MM.1S (cell line): Measurements from ENCODE around the gene SLC25A41.

Experiments used
- DNase-seq: peaks from one replicate; pipeline ENCODE4 v3.0.0-alpha.2; 2015
- H2AFZ ChIP-seq: fragments of 300-600 bp; sonication (generic); 2 replicates; pipeline ENCODE4 v1.6.0; 2016; ENCODE audit warnings: antibody characterized with exemption, low read length
- H3F3A ChIP-seq: fragments of 300-600 bp; sonication (generic); 2 replicates; pipeline ENCODE4 v1.6.1; 2016; ENCODE audit warnings: mild to moderate bottlenecking, antibody characterized with exemption, low read length, moderate library complexity, mixed read lengths; ENCODE audit not compliant: insufficient read depth
- H3K27ac ChIP-seq: fragments of 300-600 bp; sonication (generic); 2 replicates; pipeline ENCODE4 v1.5.1; 2016; ENCODE audit warnings: mild to moderate bottlenecking, low read length
- H3K27me3 ChIP-seq: fragments of 300-600 bp; sonication (generic); replicated peaks from 2 replicates; pipeline ENCODE4 v1.6.0; 2016; ENCODE audit warnings: low read length; ENCODE audit not compliant: insufficient read depth
- H3K36me3 ChIP-seq: fragments of 300-600 bp; sonication (generic); replicated peaks from 2 replicates; pipeline ENCODE4 v1.6.1; 2016; ENCODE audit warnings: mild to moderate bottlenecking, low read length, mixed read lengths; ENCODE audit not compliant: insufficient read depth
- H3K4me1 ChIP-seq: fragments of 300-600 bp; sonication (generic); 2 replicates; pipeline ENCODE4 v1.6.1; 2016; ENCODE audit warnings: low read length, mixed read lengths
- H3K4me2 ChIP-seq: fragments of 300-600 bp; sonication (generic); 2 replicates; pipeline ENCODE4 v1.6.0; 2016; ENCODE audit warnings: low read depth, low read length
- H3K4me3 ChIP-seq: fragments of 300-600 bp; sonication (generic); 2 replicates; pipeline ENCODE4 v1.5.1; 2016; ENCODE audit warnings: low read length, mixed read lengths
- H3K79me2 ChIP-seq: fragments of 300-600 bp; sonication (generic); 2 replicates; pipeline ENCODE4 v1.6.1; 2016; ENCODE audit warnings: mixed run types, low read length, mixed read lengths
- H3K9ac ChIP-seq: fragments of 300-600 bp; sonication (generic); 2 replicates; pipeline ENCODE4 v1.6.1; 2016; ENCODE audit warnings: low read length, mixed read lengths
- H3K9me2 ChIP-seq: fragments of 300-600 bp; sonication (generic); replicated peaks from 2 replicates; pipeline ENCODE4 v1.6.1; 2016; ENCODE audit warnings: mild to moderate bottlenecking, low read length, mixed read lengths; ENCODE audit not compliant: insufficient read depth
- H3K9me3 ChIP-seq: fragments of 300-600 bp; sonication (generic); replicated peaks from 2 replicates; pipeline ENCODE4 v1.6.1; 2016; ENCODE audit warnings: mild to moderate bottlenecking, low read length, mixed read lengths; ENCODE audit not compliant: insufficient read depth
- H4K20me1 ChIP-seq: fragments of 300-600 bp; sonication (generic); 2 replicates; pipeline ENCODE4 v1.6.1; 2016; ENCODE audit warnings: mild to moderate bottlenecking, low read length, moderate library complexity, mixed read lengths; ENCODE audit not compliant: insufficient read depth
- EZH2 ChIP-seq: fragments of 300-600 bp; sonication (generic); optimal IDR thresholded peaks from 2 replicates; pipeline ENCODE3; 2017; ENCODE audit warnings: low read depth, mild to moderate bottlenecking, antibody characterized with exemption, low read length, mixed read lengths
- EZH2phosphoT487 ChIP-seq: fragments of 300-600 bp; sonication (generic); IDR thresholded peaks from 2 replicates; pipeline ENCODE4 v1.6.1; 2018; ENCODE audit warnings: antibody characterized with exemption, low read length
- TF ChIP-seq, protein P1 (sequence below): fragments of 300-600 bp; sonication (generic); IDR thresholded peaks from 2 replicates; pipeline ENCODE4 v1.5.1; 2016; ENCODE audit warnings: antibody characterized with exemption, low read length, mixed read lengths

The SLC25A41 gene

DNA sequence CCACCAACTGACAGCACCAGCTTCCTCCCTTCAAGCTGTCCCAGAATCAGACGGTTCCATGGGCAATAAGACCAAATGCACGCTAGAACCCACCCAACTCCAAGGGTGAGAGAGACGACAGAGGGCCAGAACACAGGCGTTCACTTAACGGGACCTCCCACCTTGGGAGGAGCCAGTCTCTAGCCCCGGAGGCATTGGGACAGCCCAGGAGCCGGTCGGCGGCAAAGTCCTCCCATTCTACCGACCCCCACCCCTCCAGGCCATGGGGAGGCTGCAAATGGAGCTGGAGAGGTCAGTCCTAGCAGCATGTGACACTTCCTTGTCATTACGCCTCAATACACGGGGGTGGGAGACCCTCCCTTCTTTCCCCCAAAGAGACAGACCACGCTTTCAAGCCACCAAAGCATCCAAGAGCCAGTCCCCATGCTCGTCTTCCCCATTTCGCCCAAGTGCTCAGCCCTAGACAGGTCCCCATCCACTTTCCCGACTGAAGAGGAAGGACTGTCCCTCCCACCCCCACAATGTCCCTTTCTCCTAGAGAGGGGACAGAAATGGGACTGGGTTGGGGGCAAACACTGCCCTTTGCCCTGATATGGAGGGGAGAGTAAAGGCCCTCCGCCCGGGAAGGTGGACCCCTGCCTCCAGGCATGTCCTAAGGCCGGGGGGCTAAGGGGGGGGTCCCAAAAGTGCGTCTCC, 9.9 kb downstream of the SLC25A41 start:
- Histone ChIP-seq H3K79me2 (peaks cover 55% of the 10 kb centered on the region), H3K27me3 (no peaks in the 10 kb centered on the region), H3K9me2 (no peaks in the 10 kb centered on the region), H3K9me3 (no peaks in the 10 kb centered on the region), H3K4me2 (peak overlapping the region; percentile 89), H3K4me3 (peak overlapping the region; percentile 94), H3K27ac (no peak overlapping the region; the same call in 1 of the 2 replicates), H3K4me1 (peaks cover 10% of the 10 kb centered on the region), H3K36me3 (peaks cover 25% of the 10 kb centered on the region), H4K20me1 (peaks cover 42% of the 10 kb centered on the region), H2AFZ (no peak overlapping the region), H3F3A (no peaks in the 10 kb centered on the region), H3K9ac (peak overlapping the region; percentile 89)
- DNase-seq, result peak; percentile 55
- no peak for TF ChIP-seq EZH2phosphoT487
- TF ChIP-seq EZH2, result no peak
- TF ChIP-seq, protein P1, sequence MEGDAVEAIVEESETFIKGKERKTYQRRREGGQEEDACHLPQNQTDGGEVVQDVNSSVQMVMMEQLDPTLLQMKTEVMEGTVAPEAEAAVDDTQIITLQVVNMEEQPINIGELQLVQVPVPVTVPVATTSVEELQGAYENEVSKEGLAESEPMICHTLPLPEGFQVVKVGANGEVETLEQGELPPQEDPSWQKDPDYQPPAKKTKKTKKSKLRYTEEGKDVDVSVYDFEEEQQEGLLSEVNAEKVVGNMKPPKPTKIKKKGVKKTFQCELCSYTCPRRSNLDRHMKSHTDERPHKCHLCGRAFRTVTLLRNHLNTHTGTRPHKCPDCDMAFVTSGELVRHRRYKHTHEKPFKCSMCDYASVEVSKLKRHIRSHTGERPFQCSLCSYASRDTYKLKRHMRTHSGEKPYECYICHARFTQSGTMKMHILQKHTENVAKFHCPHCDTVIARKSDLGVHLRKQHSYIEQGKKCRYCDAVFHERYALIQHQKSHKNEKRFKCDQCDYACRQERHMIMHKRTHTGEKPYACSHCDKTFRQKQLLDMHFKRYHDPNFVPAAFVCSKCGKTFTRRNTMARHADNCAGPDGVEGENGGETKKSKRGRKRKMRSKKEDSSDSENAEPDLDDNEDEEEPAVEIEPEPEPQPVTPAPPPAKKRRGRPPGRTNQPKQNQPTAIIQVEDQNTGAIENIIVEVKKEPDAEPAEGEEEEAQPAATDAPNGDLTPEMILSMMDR, result no peak

DNA sequence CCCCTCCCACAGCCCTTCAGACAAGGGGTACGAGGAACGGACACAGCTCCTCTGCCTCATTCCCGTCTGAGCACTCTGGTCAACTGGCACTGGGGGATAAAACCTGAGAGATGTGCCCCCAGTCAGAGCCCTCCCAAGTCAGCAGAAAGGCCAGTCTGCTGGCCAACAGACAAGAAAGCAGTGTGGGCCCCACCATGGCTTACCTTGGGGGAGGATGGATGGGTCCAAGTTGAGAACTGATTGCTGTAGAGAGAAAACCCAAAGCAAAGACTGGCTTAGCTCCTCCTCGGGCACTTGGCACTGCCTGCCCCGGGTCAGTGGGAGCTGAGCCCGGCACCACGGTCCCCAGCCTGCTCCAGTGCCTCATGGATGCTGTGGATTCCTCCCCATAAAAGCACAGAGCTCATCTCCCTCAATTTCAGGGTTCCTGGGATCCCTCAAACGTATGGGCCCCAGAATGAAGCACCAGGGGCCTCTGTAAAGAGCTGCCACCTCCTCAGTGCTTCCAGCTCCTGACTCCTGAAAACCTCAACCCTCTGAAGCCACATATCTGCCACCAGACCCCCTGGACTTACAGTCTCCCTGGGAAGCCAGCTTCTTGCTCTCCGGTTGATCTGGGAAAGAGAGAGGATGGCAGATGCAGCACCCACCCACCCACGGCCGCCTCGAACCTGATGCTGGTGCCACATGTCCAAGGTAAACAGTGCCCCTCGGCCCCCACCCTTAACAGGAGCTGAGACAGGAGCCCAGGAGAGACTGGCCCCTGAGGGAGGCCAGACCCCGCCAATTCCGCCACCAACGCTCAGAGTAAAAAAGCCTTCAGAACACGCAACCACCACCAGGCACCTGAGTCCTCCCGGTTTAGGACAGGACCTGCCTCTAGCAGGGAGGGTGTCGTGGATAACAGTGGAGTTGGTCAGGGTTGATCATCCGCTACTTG, 12.2 kb downstream of the SLC25A41 start:
- peaks cover 42% of the 10 kb centered on the region for H3K36me3 ChIP-seq
- no peak overlapping the region for H3K27ac ChIP-seq
- TF ChIP-seq EZH2phosphoT487 (no peak), EZH2 (no peak)
- TF ChIP-seq, protein P1, result no peak
- peaks cover 47% of the 10 kb centered on the region for H4K20me1 ChIP-seq
- H3F3A ChIP-seq, result no peaks in the 10 kb centered on the region
- no peaks in the 10 kb centered on the region for H3K27me3 ChIP-seq
- H3K4me3 ChIP-seq, result no peak overlapping the region
- no peaks in the 10 kb centered on the region for H3K9me2 ChIP-seq
- H3K9me3 ChIP-seq, result no peaks in the 10 kb centered on the region
- no peak overlapping the region for H3K9ac ChIP-seq
- no peak for DNase-seq
- no peak overlapping the region for H2AFZ ChIP-seq
- H3K4me2 ChIP-seq, result no peak overlapping the region
- H3K79me2 ChIP-seq, result peaks cover 71% of the 10 kb centered on the region
- H3K4me1 ChIP-seq, result peaks cover 10% of the 10 kb centered on the region

DNA sequence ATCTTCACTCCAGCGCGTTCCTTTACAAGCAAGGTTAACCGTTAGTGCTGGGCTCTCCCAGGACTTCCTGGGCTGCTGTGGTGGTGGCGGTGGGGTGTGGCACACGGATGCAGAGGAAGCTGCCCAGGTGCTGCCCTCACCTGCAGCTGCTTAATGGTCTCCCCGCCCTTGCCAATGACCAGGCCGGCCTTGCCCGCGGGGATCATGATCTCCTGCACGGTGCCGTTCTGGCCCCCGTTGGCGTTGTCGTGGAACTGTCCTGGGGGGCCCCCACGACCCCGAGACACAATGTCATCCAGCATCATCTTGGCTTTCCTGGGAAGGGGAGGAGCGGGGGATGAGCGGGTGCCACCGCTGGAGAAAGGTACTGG, 15.0 kb downstream of the SLC25A41 start:
- H4K20me1 ChIP-seq, result peaks cover 43% of the 10 kb centered on the region
- H3K27ac ChIP-seq, result no peak overlapping the region
- TF ChIP-seq EZH2phosphoT487 (no peak), EZH2 (no peak)
- TF ChIP-seq, protein P1, result no peak
- H2AFZ ChIP-seq, result no peak overlapping the region
- no peak overlapping the region for H3K9ac ChIP-seq
- H3K79me2 ChIP-seq, result peaks cover 65% of the 10 kb centered on the region
- no peak overlapping the region for H3K4me2 ChIP-seq
- H3K27me3 ChIP-seq, result no peaks in the 10 kb centered on the region
- H3K9me2 ChIP-seq, result no peaks in the 10 kb centered on the region
- H3K4me3 ChIP-seq, result no peak overlapping the region
- H3K9me3 ChIP-seq, result no peaks in the 10 kb centered on the region
- peaks cover 6% of the 10 kb centered on the region for H3K4me1 ChIP-seq
- H3K36me3 ChIP-seq, result peaks cover 55% of the 10 kb centered on the region
- H3F3A ChIP-seq, result 0 out of 2 replicates have a peak, but pooled peaks cover 8% of the 10 kb centered on the region
- no peak for DNase-seq
